ENCODE measurements around the gene DGKI.

DNA sequence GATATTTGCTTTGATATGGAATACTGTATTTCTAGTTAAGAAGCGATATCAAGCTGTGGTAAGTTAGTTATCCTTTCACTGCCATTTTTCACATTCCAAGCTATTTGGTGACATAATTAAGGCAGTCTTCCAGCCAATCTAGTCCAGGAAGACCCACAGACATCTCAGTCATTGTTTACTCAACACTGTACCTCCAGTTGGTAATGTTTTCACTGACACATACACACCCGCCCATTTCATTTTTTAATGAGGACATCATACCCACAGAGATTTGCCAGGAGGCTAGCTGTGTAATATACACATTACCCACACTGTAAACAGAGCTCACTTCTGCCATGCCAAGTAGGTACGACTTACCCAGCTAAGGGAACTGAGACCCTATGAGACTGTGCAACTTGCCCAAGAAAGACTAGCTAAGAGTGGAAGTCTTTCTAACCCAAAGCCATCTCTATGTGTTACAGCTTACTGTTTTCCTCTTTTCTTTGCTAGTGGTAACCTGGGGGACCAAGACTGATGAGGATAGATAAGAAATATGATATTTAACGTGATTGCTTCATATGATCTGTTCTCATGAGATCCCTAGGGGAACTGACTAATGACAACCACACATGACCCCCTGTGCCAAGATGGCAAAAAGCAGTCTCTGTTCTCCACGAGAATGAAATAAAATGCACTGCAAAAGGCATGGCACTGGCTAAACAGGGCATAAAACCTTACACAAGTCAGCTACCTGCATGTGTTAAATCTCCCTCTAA is 179.0 kb downstream of the DGKI start:
- TF ChIP-seq YY1 (IDR thresholded peaks at IDR 0.05; ENCODE audit: insufficient read depth, insufficient read length) (no peak), ZNF274 (IDR thresholded peaks at IDR 0.05; ENCODE audit: low read depth, low read length) (no peak), SUZ12 (IDR thresholded peaks at IDR 0.05; ENCODE audit: extremely low read depth, insufficient read depth, insufficient read length) (no peak)

Data from NT2/D1 (cell line).